IMR-90 (cell line): ENCODE results near the gene PDE6A. TPM values are rescaled to one million over a fixed set of nuclear protein-coding genes. Genes with fewer than 3 reads are reported as not detected.

Experiments used
- ATAC-seq: fragments of 200-7000 bp; cut with Tn5 transposase; 2 replicates; pipeline ENCODE4 v1.9.1; 2020; ENCODE audit warnings: low read depth, mild to moderate bottlenecking, moderate library complexity
- BruUV-seq: library from RNA; stranded (reverse); fragments of 400-500 nt; replicated peaks from 2 replicates; lab custom pipeline; 2021; lab: Mats Ljungman, UMichigan
- CTCF ChIA-PET: fragments of 300-600 bp; formaldehyde crosslinking; extraction: SDS; loops from one replicate; lab custom pipeline; 2021; ENCODE audit warnings: antibody characterized with exemption; lab: Yijun Ruan, JAX
- POLR2A ChIA-PET: fragments of 300-600 bp; sonication (Branson Sonifier 250); formaldehyde crosslinking; loops from one replicate; lab custom pipeline; 2022; ENCODE audit warnings: antibody characterized with exemption; ENCODE audit not compliant: unreplicated experiment; lab: Charles Lee
- DNase-seq: peaks from one replicate; pipeline ENCODE4 v3.0.0; 2013
- H2AFZ ChIP-seq: replicated peaks from 2 replicates; pipeline ENCODE3; 2013; ENCODE audit warnings: low read length, mild to moderate bottlenecking; ENCODE audit not compliant: poor library complexity
- H2AK5ac ChIP-seq: 2 replicates; pipeline ENCODE4 v1.6.1; 2013; ENCODE audit warnings: low read depth, low read length, inconsistent platforms
- H2AK9ac ChIP-seq: replicated peaks from 2 replicates; pipeline ENCODE3; 2013; ENCODE audit warnings: mild to moderate bottlenecking, low read depth, low read length, moderate library complexity; ENCODE audit not compliant: poor library complexity
- H2BK120ac ChIP-seq: 2 replicates; pipeline ENCODE4 v1.6.1; 2013; ENCODE audit warnings: low read depth, low read length, inconsistent platforms
- H2BK15ac ChIP-seq: 3 replicates; pipeline ENCODE4 v1.6.1; 2013; ENCODE audit warnings: low read depth, low read length, inconsistent platforms
- H2BK20ac ChIP-seq: 2 replicates; pipeline ENCODE4 v1.6.1; 2013; ENCODE audit warnings: low read depth, mild to moderate bottlenecking, inconsistent platforms, low read length, moderate library complexity
- H2BK5ac ChIP-seq: 2 replicates; pipeline ENCODE4 v1.6.1; 2013; ENCODE audit warnings: mild to moderate bottlenecking, low read depth, low read length, inconsistent platforms; ENCODE audit not compliant: poor library complexity, severe bottlenecking
- H3K14ac ChIP-seq: replicated peaks from 2 replicates; pipeline ENCODE4 v1.6.1; 2013; ENCODE audit warnings: low read depth, low read length, inconsistent platforms
- H3K18ac ChIP-seq: 2 replicates; pipeline ENCODE4 v1.6.1; 2013; ENCODE audit warnings: low read depth, low read length, control low read depth
- H3K23ac ChIP-seq: 2 replicates; pipeline ENCODE4 v1.6.1; 2013; ENCODE audit warnings: low read depth, low read length, inconsistent platforms
- H3K27ac ChIP-seq: 2 replicates; pipeline ENCODE4 v1.5.1; 2013; ENCODE audit warnings: mild to moderate bottlenecking, control low read depth, low read length; ENCODE audit not compliant: insufficient read depth
- H3K27me3 ChIP-seq: 2 replicates; pipeline ENCODE4 v1.6.1; 2013; ENCODE audit warnings: low read length; ENCODE audit not compliant: control insufficient read depth, insufficient read depth
- H3K36me3 ChIP-seq: 2 replicates; pipeline ENCODE4 v1.6.1; 2013; ENCODE audit warnings: low read length, mixed read lengths; ENCODE audit not compliant: control insufficient read depth, insufficient read depth
- H3K4ac ChIP-seq: 2 replicates; pipeline ENCODE4 v1.6.1; 2013; ENCODE audit warnings: low read depth, low read length, inconsistent platforms
- H3K4me1 ChIP-seq: 2 replicates; pipeline ENCODE4 v1.6.1; 2013; ENCODE audit warnings: low read length, mixed read lengths; ENCODE audit not compliant: control insufficient read depth, insufficient read depth
- H3K4me2 ChIP-seq: 2 replicates; pipeline ENCODE4 v1.6.1; 2013; ENCODE audit warnings: low read depth, mild to moderate bottlenecking, control low read depth, low read length, moderate library complexity
- H3K4me3 ChIP-seq: 2 replicates; pipeline ENCODE4 v1.5.1; 2013; ENCODE audit warnings: low read depth, mild to moderate bottlenecking, control low read depth, low read length, moderate library complexity; ENCODE audit not compliant: insufficient read depth
- H3K56ac ChIP-seq: 2 replicates; pipeline ENCODE4 v1.6.1; 2013; ENCODE audit warnings: low read length, inconsistent platforms; ENCODE audit not compliant: insufficient read depth; ENCODE audit errors: extremely low read depth
- H3K79me1 ChIP-seq, 2 experiments: 2 replicates each; pipeline ENCODE4 v1.6.1; 2013; ENCODE audit warnings: low read length in 2 of 2, inconsistent platforms in 1 of 2, low read depth in 1 of 2
- H3K9ac ChIP-seq: 2 replicates; pipeline ENCODE4 v1.6.1; 2013; ENCODE audit warnings: low read depth, low read length, control low read depth
- H3K9me1 ChIP-seq: 2 replicates; pipeline ENCODE4 v1.6.1; 2013; ENCODE audit warnings: low read length, inconsistent platforms; ENCODE audit not compliant: insufficient read depth
- H3K9me3 ChIP-seq: 2 replicates; pipeline ENCODE4 v1.6.1; 2013; ENCODE audit warnings: low read length; ENCODE audit not compliant: control insufficient read depth, insufficient read depth
- H4K20me1 ChIP-seq: 2 replicates; pipeline ENCODE4 v1.6.1; 2013; ENCODE audit warnings: low read length, inconsistent platforms; ENCODE audit not compliant: insufficient read depth
- H4K5ac ChIP-seq: 2 replicates; pipeline ENCODE4 v1.6.1; 2013; ENCODE audit warnings: mild to moderate bottlenecking, low read depth, low read length, control low read depth
- H4K8ac ChIP-seq, 2 experiments: 2 replicates each; pipeline ENCODE4 v1.6.1; 2013; ENCODE audit warnings: low read depth in 2 of 2, low read length in 2 of 2, control low read depth in 1 of 2, inconsistent platforms in 1 of 2
- H4K91ac ChIP-seq: 2 replicates; pipeline ENCODE4 v1.6.1; 2013; ENCODE audit warnings: low read depth, low read length, inconsistent platforms; ENCODE audit not compliant: insufficient read depth
- BHLHE40 ChIP-seq: fragments of 150-350 bp; IDR thresholded peaks from 2 replicates; pipeline ENCODE4 v1.6.1; 2016; ENCODE audit warnings: mild to moderate bottlenecking, low read depth, low read length
- CEBPB ChIP-seq: IDR thresholded peaks from 2 replicates; pipeline ENCODE4 v1.6.1; 2012; ENCODE audit warnings: low read depth, low read length, improper control_type of control experiment
- CHD1 ChIP-seq: IDR thresholded peaks from 2 replicates; pipeline ENCODE4 v1.6.1; 2012; ENCODE audit warnings: low read depth, low read length, improper control_type of control experiment
- CTCF ChIP-seq: conservative IDR thresholded peaks from 2 replicates; pipeline ENCODE4 v1.5.1; 2012; ENCODE audit warnings: mild to moderate bottlenecking, low read depth, low read length, improper control_type of control experiment
- ELK1 ChIP-seq: fragments of 150-350 bp; IDR thresholded peaks from 2 replicates; pipeline ENCODE4 v1.6.1; 2016; ENCODE audit warnings: low read depth, mild to moderate bottlenecking, low read length, moderate library complexity, borderline replicate concordance
- MAFK ChIP-seq: IDR thresholded peaks from 2 replicates; pipeline ENCODE4 v1.6.1; 2012; ENCODE audit warnings: low read depth, low read length, improper control_type of control experiment
- MAZ ChIP-seq: IDR thresholded peaks from 2 replicates; pipeline ENCODE4 v1.6.1; 2012; ENCODE audit warnings: low read depth, mild to moderate bottlenecking, low read length, improper control_type of control experiment, moderate library complexity, borderline replicate concordance
- MXI1 ChIP-seq: IDR thresholded peaks from 2 replicates; pipeline ENCODE4 v1.6.1; 2012; ENCODE audit warnings: low read depth, mild to moderate bottlenecking, low read length, moderate library complexity, borderline replicate concordance
- RAD21 ChIP-seq: IDR thresholded peaks from 2 replicates; pipeline ENCODE4 v1.6.1; 2012; ENCODE audit warnings: low read length, improper control_type of control experiment
- RCOR1 ChIP-seq: IDR thresholded peaks from 2 replicates; pipeline ENCODE4 v1.6.1; 2012; ENCODE audit warnings: mild to moderate bottlenecking, low read length, improper control_type of control experiment; ENCODE audit not compliant: insufficient replicate concordance
- RFX5 ChIP-seq: IDR thresholded peaks from 2 replicates; pipeline ENCODE4 v1.8.0; 2012; ENCODE audit warnings: low read depth, mild to moderate bottlenecking, low read length, moderate library complexity
- USF2 ChIP-seq: fragments of 150-350 bp; IDR thresholded peaks from 2 replicates; pipeline ENCODE4 v1.6.1; 2017; ENCODE audit warnings: mild to moderate bottlenecking, antibody characterized with exemption, low read length, low read depth
- WGBS, 2 experiments: methylation state at CpG; one replicate each; pipeline versions ENCODE4 v1.1.5 to v1.1.7; 2013; ENCODE audit warnings: missing lambda C conversion rate in 2 of 2; ENCODE audit not compliant: insufficient read length in 1 of 2; ENCODE audit errors: extremely low coverage in 2 of 2; 5-methylcytosine and 5-hydroxymethylcytosine counted together
- dilution Hi-C: fragments of 300-500 bp; cut with HindIII; formaldehyde crosslinking; loops from one replicate; pipeline ENCODE4 v1.14.3; 2018; ENCODE audit warnings: low sequenced_read_pairs; ENCODE audit not compliant: unreplicated experiment
- in situ Hi-C: fragments of 300-500 bp; cut with MboI; formaldehyde crosslinking; loops from 3 replicates; pipeline ENCODE4 v1.14.3; 2019; ENCODE audit warnings: low sequenced_read_pairs, inconsistent platforms, mixed read lengths
- intact Hi-C: fragments of 100-400 bp; cut with micrococcal nuclease; formaldehyde crosslinking; loops from 2 replicates; pipeline ENCODE4 v1.10.0; 2022
- polyA plus RNA-seq, 3 experiments: library from polyadenylated mRNA; depleted of rRNA; stranded (reverse); fragments of >200 nt; gene quantifications; 2 replicates each; pipeline ENCODE4 v1.2.3, GENCODE V29; 2012; ENCODE audit warnings: low replicate concordance in 1 of 3
- total RNA-seq: library from RNA; depleted of rRNA; stranded (reverse); fragments of >200 nt; gene quantifications from 2 replicates; pipeline ENCODE4 v1.2.3, GENCODE V29; 2012

The PDE6A gene
- total and polyA plus RNA-seq, 2 of the 4 experiments (the other 2 are of a cell fraction), result not detected

- H2BK120ac ChIP-seq, result no peak overlapping the region
- peaks cover 19% of the 10 kb centered on the region; the same call in 1 of the 2 replicates for H3K27me3 ChIP-seq
- intact Hi-C loops (no loop called here), dilution Hi-C loops (no loop called here), in situ Hi-C loops (loop anchor here (25.0 kb wide), 1 partner anchor 591 kb away; the partner anchor contains the start of gene RPS14)
- no peak overlapping the region for H3K23ac ChIP-seq
- H3K14ac ChIP-seq, result no peak overlapping the region
- no peak overlapping the region for H4K5ac ChIP-seq
- ChIA-PET POLR2A (no interaction called here), CTCF (interaction anchor here (1.9 kb wide), 1 partner anchor 8 kb away, joined by 6 read pairs; no protein-coding TSS in a partner anchor)
- H3K4me2 ChIP-seq, result no peak overlapping the region
- no peaks in the 10 kb centered on the region for H3K4me1 ChIP-seq
- H2BK15ac ChIP-seq, result no peak overlapping the region
- no peak overlapping the region for H3K4me3 ChIP-seq
- no peak for DNase-seq
- no peaks in the 10 kb centered on the region for H3K79me1 ChIP-seq
- H3K9me1 ChIP-seq, result no peaks in the 10 kb centered on the region; the same call in 1 of the 2 replicates
- no peaks in the 10 kb centered on the region for H3K36me3 ChIP-seq
- TF ChIP-seq USF2 (no peak), RFX5 (no peak), CHD1 (no peak), ELK1 (no peak), BHLHE40 (no peak), MAFK (no peak), RAD21 (no peak), CTCF (no peak), RCOR1 (no peak), CEBPB (no peak), MXI1 (no peak), MAZ (no peak)
- no peak overlapping the region for H2AFZ ChIP-seq
- no peak overlapping the region for H3K18ac ChIP-seq
- no peak overlapping the region for H2AK5ac ChIP-seq
- no peak overlapping the region for H2BK20ac ChIP-seq
- no TSS peak for BruUV-seq
- no peak overlapping the region for H3K27ac ChIP-seq
- no peak overlapping the region for H2AK9ac ChIP-seq
- H4K8ac ChIP-seq, result no peak overlapping the region
- no peaks in the 10 kb centered on the region for H3K9me3 ChIP-seq
- H2BK5ac ChIP-seq, result no peak overlapping the region
- 80% methylated on average over 1 of the region's 5 CpGs; no CpG with 5 or more reads in 1 of the 2 experiments for WGBS, 2 experiments
- ATAC-seq, result no peak
- H3K4ac ChIP-seq, result no peak overlapping the region
- H3K56ac ChIP-seq, result no peak overlapping the region
- H3K9ac ChIP-seq, result no peak overlapping the region
- H4K91ac ChIP-seq, result no peak overlapping the region
- H4K20me1 ChIP-seq, result no peaks in the 10 kb centered on the region
Measured at GRCh38 chr5:149846021-149846420, 98.6 kb downstream of the PDE6A start.
